HG02970 (cell line): ENCODE data around the gene HYAL1.

Experiments
- ATAC-seq: cut with Tn5 transposase; IDR thresholded peaks from one replicate; pipeline ENCODE4 v1.9.1; 2021; ENCODE audit warnings: mild to moderate bottlenecking, moderate library complexity, moderate number of reproducible peaks; ENCODE audit not compliant: unreplicated experiment, low FRiP score

The HYAL1 gene

GRCh38 chr3:50303013-50303815 is at the start of gene HYAL1:
TSS of gene HYAL1 (minus strand) at chr3:50303574. CDS start at chr3:50302956, 618 bp downstream.
- ATAC-seq = no peak

GRCh38 chr3:50352781-50353180 is 49.4 kb upstream of the HYAL1 start:
- no peak for ATAC-seq

GRCh38 chr3:50351323-50351697 is 47.9 kb upstream of the HYAL1 start:
- no peak for ATAC-seq

GRCh38 chr3:50350527-50351322 is 47.4 kb upstream of the HYAL1 start, which contains the start of the genes CYB561D2 and NPRL2:
TSS of gene CYB561D2 (plus strand) at chr3:50350862. CDS start at chr3:50351434, 572 bp downstream.
TSS of gene NPRL2 (minus strand) at chr3:50350775. CDS start at chr3:50350652, 123 bp downstream.
- peak; percentile 79 for ATAC-seq

GRCh38 chr3:50350213-50350526 is 46.8 kb upstream of the HYAL1 start:
- ATAC-seq = no peak

GRCh38 chr3:50347187-50347813 is 43.9 kb upstream of the HYAL1 start:
- ATAC-seq = no peak

- no peak for ATAC-seq
Observed at GRCh38 chr3:50345586-50346234, 42.3 kb upstream of the HYAL1 start, which contains the start of gene ZMYND10. TSS of gene ZMYND10 (minus strand) at chr3:50345732. CDS start at chr3:50345579, 153 bp downstream.

- ATAC-seq = no peak
Observed at GRCh38 chr3:50345008-50345407, 41.6 kb upstream of the HYAL1 start.

GRCh38 chr3:50342813-50343633 is 39.6 kb upstream of the HYAL1 start:
- no peak for ATAC-seq

GRCh38 chr3:50341996-50342650 is 38.7 kb upstream of the HYAL1 start:
- no peak for ATAC-seq

GRCh38 chr3:50341537-50341936 is 38.2 kb upstream of the HYAL1 start:
- no peak for ATAC-seq

GRCh38 chr3:50340448-50341329 is 37.3 kb upstream of the HYAL1 start, which contains the start of gene RASSF1:
TSS of gene RASSF1 (minus strand) at chr3:50340836. CDS start at chr3:50340805, 31 bp downstream.
- no peak for ATAC-seq

GRCh38 chr3:50340147-50340447 is 36.7 kb upstream of the HYAL1 start:
- ATAC-seq = no peak

GRCh38 chr3:50339485-50340146 is 36.2 kb upstream of the HYAL1 start:
- no peak for ATAC-seq

GRCh38 chr3:50338965-50339364 is 35.6 kb upstream of the HYAL1 start:
- ATAC-seq = no peak

GRCh38 chr3:50337175-50337861 is 33.9 kb upstream of the HYAL1 start:
- peak; percentile 85 for ATAC-seq
